ENCODE measurements around the gene HSD17B1. TPM values are rescaled to one million over a fixed set of nuclear protein-coding genes. Genes with fewer than 3 reads are reported as not detected.

The HSD17B1 gene
- total and polyA plus RNA-seq, 2 of the 4 experiments (the other 2 are of a cell fraction): 0.72 to 1.4 TPM

DNA sequence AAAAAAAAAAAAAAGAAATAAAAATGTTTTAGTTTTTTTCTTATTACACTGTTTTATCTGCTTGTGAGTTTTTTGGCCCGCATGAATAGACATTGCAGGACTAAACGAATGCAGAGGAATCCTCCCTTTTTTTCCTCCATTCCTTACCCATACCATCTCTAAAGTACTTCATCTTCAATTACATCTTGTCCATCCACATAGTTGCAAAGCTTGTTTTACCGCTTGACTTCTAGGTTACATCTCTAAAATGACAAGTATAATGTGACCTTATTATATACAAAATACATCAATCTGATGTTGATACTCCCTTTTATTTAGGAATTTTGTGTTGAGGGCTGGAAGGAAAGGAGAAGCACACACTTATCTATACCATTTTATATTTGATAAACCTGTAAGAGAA, 43.7 kb downstream of the HSD17B1 start:
- H3K14ac ChIP-seq (replicated peaks; ENCODE audit: low read depth, low read length): no peak overlapping the region
- TF ChIP-seq NFE2L2 (IDR thresholded peaks at IDR 0.05; ENCODE audit: low read depth, low read length) (no peak), CEBPB (IDR thresholded peaks at IDR 0.05; ENCODE audit: low read depth, low read length) (no peak), BHLHE40 (IDR thresholded peaks at IDR 0.05; ENCODE audit: low read depth, low read length) (no peak), SMC3 (IDR thresholded peaks at IDR 0.05; ENCODE audit: low read depth, low read length) (no peak), MAFK (IDR thresholded peaks at IDR 0.05; ENCODE audit: low read depth, low read length) (no peak), RCOR1 (IDR thresholded peaks at IDR 0.05; ENCODE audit: insufficient replicate concordance, low read length) (no peak), POLR2A (IDR thresholded peaks at IDR 0.05; ENCODE audit: low read depth, low read length) (no peak), MXI1 (IDR thresholded peaks at IDR 0.05; ENCODE audit: borderline replicate concordance, low read depth, low read length) (no peak), MAZ (IDR thresholded peaks at IDR 0.05; ENCODE audit: borderline replicate concordance, low read depth, low read length) (no peak), FOS (IDR thresholded peaks at IDR 0.05; ENCODE audit: low read depth, low read length) (no peak), RFX5 (IDR thresholded peaks at IDR 0.05; ENCODE audit: low read depth, low read length) (no peak), RAD21 (IDR thresholded peaks at IDR 0.05; ENCODE audit: low read length) (no peak), CHD1 (IDR thresholded peaks at IDR 0.05; ENCODE audit: low read depth, low read length) (no peak)
- TF ChIP-seq, protein P1, sequence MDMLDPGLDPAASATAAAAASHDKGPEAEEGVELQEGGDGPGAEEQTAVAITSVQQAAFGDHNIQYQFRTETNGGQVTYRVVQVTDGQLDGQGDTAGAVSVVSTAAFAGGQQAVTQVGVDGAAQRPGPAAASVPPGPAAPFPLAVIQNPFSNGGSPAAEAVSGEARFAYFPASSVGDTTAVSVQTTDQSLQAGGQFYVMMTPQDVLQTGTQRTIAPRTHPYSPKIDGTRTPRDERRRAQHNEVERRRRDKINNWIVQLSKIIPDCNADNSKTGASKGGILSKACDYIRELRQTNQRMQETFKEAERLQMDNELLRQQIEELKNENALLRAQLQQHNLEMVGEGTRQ (IDR thresholded peaks at IDR 0.05; ENCODE audit: low read depth, low read length): no peak
- TF ChIP-seq, protein P2, sequence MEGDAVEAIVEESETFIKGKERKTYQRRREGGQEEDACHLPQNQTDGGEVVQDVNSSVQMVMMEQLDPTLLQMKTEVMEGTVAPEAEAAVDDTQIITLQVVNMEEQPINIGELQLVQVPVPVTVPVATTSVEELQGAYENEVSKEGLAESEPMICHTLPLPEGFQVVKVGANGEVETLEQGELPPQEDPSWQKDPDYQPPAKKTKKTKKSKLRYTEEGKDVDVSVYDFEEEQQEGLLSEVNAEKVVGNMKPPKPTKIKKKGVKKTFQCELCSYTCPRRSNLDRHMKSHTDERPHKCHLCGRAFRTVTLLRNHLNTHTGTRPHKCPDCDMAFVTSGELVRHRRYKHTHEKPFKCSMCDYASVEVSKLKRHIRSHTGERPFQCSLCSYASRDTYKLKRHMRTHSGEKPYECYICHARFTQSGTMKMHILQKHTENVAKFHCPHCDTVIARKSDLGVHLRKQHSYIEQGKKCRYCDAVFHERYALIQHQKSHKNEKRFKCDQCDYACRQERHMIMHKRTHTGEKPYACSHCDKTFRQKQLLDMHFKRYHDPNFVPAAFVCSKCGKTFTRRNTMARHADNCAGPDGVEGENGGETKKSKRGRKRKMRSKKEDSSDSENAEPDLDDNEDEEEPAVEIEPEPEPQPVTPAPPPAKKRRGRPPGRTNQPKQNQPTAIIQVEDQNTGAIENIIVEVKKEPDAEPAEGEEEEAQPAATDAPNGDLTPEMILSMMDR (conservative IDR thresholded peaks at IDR 0.05; ENCODE audit: low read depth, low read length): no peak
- TF ChIP-seq, protein P3, sequence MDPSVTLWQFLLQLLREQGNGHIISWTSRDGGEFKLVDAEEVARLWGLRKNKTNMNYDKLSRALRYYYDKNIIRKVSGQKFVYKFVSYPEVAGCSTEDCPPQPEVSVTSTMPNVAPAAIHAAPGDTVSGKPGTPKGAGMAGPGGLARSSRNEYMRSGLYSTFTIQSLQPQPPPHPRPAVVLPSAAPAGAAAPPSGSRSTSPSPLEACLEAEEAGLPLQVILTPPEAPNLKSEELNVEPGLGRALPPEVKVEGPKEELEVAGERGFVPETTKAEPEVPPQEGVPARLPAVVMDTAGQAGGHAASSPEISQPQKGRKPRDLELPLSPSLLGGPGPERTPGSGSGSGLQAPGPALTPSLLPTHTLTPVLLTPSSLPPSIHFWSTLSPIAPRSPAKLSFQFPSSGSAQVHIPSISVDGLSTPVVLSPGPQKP (IDR thresholded peaks at IDR 0.05; ENCODE audit: borderline replicate concordance, low read depth, low read length): no peak
- intact Hi-C loops (cut with micrococcal nuclease): no loop called here
- no peak overlapping the region for H3K18ac ChIP-seq (ENCODE audit: low read depth, low read length)
- no CpG with 5 or more reads among the region's 3 CpGs for WGBS, 2 experiments (ENCODE audit: extremely low coverage in 2 of 2, insufficient read length in 1 of 2)
- no peak overlapping the region for H3K4me3 ChIP-seq (ENCODE audit: insufficient read depth, low read depth, low read length)
- H3K23ac ChIP-seq (ENCODE audit: low read depth, low read length): no peak overlapping the region
- no peaks in the 10 kb centered on the region for H3K9me3 ChIP-seq (ENCODE audit: control insufficient read depth, insufficient read depth, low read length)
- DNase-seq (no peak), ATAC-seq (ENCODE audit: low read depth) (no peak)
- H3K9me1 ChIP-seq (ENCODE audit: insufficient read depth, low read length): no peaks in the 10 kb centered on the region
- ChIA-PET POLR2A (ENCODE audit: unreplicated experiment) (no interaction called here), CTCF (no interaction called here)
- H2BK15ac ChIP-seq (ENCODE audit: low read depth, low read length): no peak overlapping the region
- no peak overlapping the region for H3K9ac ChIP-seq (ENCODE audit: low read depth, low read length)
- no peaks in the 10 kb centered on the region for H3K4me1 ChIP-seq (ENCODE audit: control insufficient read depth, insufficient read depth, low read length)
- no peak overlapping the region for H2AK9ac ChIP-seq (replicated peaks; ENCODE audit: low read depth, low read length, poor library complexity)
- no TSS peak for BruUV-seq (replicated peaks)
- H4K91ac ChIP-seq (ENCODE audit: insufficient read depth, low read depth, low read length): no peak overlapping the region
- peaks cover 20% of the 10 kb centered on the region for H4K20me1 ChIP-seq (ENCODE audit: insufficient read depth, low read length)
- in situ Hi-C loops (cut with MboI; ENCODE audit: low sequenced_read_pairs): no loop called here
- H3K27me3 ChIP-seq (ENCODE audit: control insufficient read depth, insufficient read depth, low read length): no peaks in the 10 kb centered on the region
- no peak overlapping the region for H2AFZ ChIP-seq (replicated peaks; ENCODE audit: low read length, poor library complexity)
- no peak overlapping the region for H2BK20ac ChIP-seq (ENCODE audit: low read depth, low read length)
- no peak overlapping the region for H2BK120ac ChIP-seq (ENCODE audit: low read depth, low read length)
- peaks cover 10 to 61% of the 10 kb centered on the region in 2 experiments for H3K79me1 ChIP-seq (ENCODE audit: low read depth in 1 of 2, low read length in 2 of 2)
- H4K5ac ChIP-seq (ENCODE audit: low read depth, low read length): no peak overlapping the region
- H3K27ac ChIP-seq (ENCODE audit: insufficient read depth, low read length): no peak overlapping the region
- no peak overlapping the region for H2BK5ac ChIP-seq (ENCODE audit: low read depth, low read length, poor library complexity, severe bottlenecking)
- H3K4me2 ChIP-seq (ENCODE audit: low read depth, low read length): no peak overlapping the region
- dilution Hi-C loops (cut with HindIII; ENCODE audit: low sequenced_read_pairs, unreplicated experiment): no loop called here
- no peak overlapping the region for H3K56ac ChIP-seq (ENCODE audit: extremely low read depth, insufficient read depth, low read length)
- no peak overlapping the region for H2AK5ac ChIP-seq (ENCODE audit: low read depth, low read length)
- H4K8ac ChIP-seq (ENCODE audit: low read depth in 2 of 2, low read length in 2 of 2): no peak overlapping the region
- peaks cover 7% of the 10 kb centered on the region; the same call in 1 of the 2 replicates for H3K36me3 ChIP-seq (ENCODE audit: control insufficient read depth, insufficient read depth, low read length)
- no peak overlapping the region for H3K4ac ChIP-seq (ENCODE audit: low read depth, low read length)

Data from IMR-90 (cell line).